ENCODE data around the gene RAD23B.

GRCh38 chr9:107249665-107250285 is 33.3 kb upstream of the RAD23B start:
- TF ChIP-seq ZFAT (CRISPR knock-in tag; conservative IDR thresholded peaks at IDR 0.05) (no peak), MIER3 (CRISPR knock-in tag; IDR thresholded peaks at IDR 0.05; ENCODE audit: borderline replicate concordance) (no peak), POLR2AphosphoS5 (IDR thresholded peaks at IDR 0.05; ENCODE audit: low read depth, low read length) (no peak), YY1 (IDR thresholded peaks at IDR 0.05; ENCODE audit: insufficient read depth, insufficient replicate concordance, low read depth, low read length) (no peak), FOXM1 (CRISPR knock-in tag; IDR thresholded peaks at IDR 0.05) (no peak), ZNF609 (CRISPR knock-in tag; IDR thresholded peaks at IDR 0.05; ENCODE audit: borderline replicate concordance) (no peak), ZNF296 (CRISPR knock-in tag; conservative IDR thresholded peaks at IDR 0.05) (no peak), HCFC1 (IDR thresholded peaks at IDR 0.05; ENCODE audit: low read depth, low read length) (no peak), KLF13 (CRISPR knock-in tag; IDR thresholded peaks at IDR 0.05) (no peak), SMAD1 (CRISPR knock-in tag; IDR thresholded peaks at IDR 0.05; ENCODE audit: borderline replicate concordance, low read depth) (no peak)
- TF ChIP-seq, protein P1, sequence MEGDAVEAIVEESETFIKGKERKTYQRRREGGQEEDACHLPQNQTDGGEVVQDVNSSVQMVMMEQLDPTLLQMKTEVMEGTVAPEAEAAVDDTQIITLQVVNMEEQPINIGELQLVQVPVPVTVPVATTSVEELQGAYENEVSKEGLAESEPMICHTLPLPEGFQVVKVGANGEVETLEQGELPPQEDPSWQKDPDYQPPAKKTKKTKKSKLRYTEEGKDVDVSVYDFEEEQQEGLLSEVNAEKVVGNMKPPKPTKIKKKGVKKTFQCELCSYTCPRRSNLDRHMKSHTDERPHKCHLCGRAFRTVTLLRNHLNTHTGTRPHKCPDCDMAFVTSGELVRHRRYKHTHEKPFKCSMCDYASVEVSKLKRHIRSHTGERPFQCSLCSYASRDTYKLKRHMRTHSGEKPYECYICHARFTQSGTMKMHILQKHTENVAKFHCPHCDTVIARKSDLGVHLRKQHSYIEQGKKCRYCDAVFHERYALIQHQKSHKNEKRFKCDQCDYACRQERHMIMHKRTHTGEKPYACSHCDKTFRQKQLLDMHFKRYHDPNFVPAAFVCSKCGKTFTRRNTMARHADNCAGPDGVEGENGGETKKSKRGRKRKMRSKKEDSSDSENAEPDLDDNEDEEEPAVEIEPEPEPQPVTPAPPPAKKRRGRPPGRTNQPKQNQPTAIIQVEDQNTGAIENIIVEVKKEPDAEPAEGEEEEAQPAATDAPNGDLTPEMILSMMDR (CRISPR knock-in tag; IDR thresholded peaks at IDR 0.05): no peak
- TF ChIP-seq, protein P2, sequence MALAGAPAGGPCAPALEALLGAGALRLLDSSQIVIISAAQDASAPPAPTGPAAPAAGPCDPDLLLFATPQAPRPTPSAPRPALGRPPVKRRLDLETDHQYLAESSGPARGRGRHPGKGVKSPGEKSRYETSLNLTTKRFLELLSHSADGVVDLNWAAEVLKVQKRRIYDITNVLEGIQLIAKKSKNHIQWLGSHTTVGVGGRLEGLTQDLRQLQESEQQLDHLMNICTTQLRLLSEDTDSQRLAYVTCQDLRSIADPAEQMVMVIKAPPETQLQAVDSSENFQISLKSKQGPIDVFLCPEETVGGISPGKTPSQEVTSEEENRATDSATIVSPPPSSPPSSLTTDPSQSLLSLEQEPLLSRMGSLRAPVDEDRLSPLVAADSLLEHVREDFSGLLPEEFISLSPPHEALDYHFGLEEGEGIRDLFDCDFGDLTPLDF (CRISPR knock-in tag; IDR thresholded peaks at IDR 0.05): no peak

Measured in HepG2 (cell line).